Mesendoderm (in vitro differentiated cells): ENCODE measurements around the gene C2.
A peak's percentile ranks its signal among the peaks of the same experiment; 100 is the strongest.

Experiments used
- DNase-seq: peaks from one replicate; pipeline ENCODE4 v3.0.0; 2013
- H2AK5ac ChIP-seq: 2 replicates; pipeline ENCODE4 v1.6.1; 2013; ENCODE audit warnings: low read length, inconsistent platforms
- H2BK120ac ChIP-seq: 2 replicates; pipeline ENCODE4 v1.6.1; 2013; ENCODE audit warnings: low read depth, mild to moderate bottlenecking, low read length, moderate library complexity, mixed read lengths
- H2BK15ac ChIP-seq: replicated peaks from 2 replicates; pipeline ENCODE4 v1.6.1; 2013; ENCODE audit warnings: low read depth, mild to moderate bottlenecking, moderate library complexity
- H2BK5ac ChIP-seq: 2 replicates; pipeline ENCODE4 v1.6.1; 2013; ENCODE audit warnings: low read length, inconsistent platforms
- H3K18ac ChIP-seq: 2 replicates; pipeline ENCODE4 v1.6.1; 2013; ENCODE audit warnings: mild to moderate bottlenecking, low read length, mixed read lengths
- H3K23ac ChIP-seq: one replicate; pipeline ENCODE4 v1.6.1; 2013; ENCODE audit warnings: low read length
- H3K27ac ChIP-seq: 2 replicates; pipeline ENCODE4 v1.5.1; 2013; ENCODE audit warnings: low read depth, mild to moderate bottlenecking, inconsistent platforms, low read length, moderate library complexity
- H3K27me3 ChIP-seq: 2 replicates; pipeline ENCODE4 v1.6.1; 2013; ENCODE audit warnings: low read length, control low read depth, mild to moderate bottlenecking, inconsistent platforms; ENCODE audit not compliant: insufficient read depth, poor library complexity
- H3K36me3 ChIP-seq: 2 replicates; pipeline ENCODE4 v1.6.1; 2013; ENCODE audit warnings: low read length, inconsistent platforms; ENCODE audit not compliant: control insufficient read depth, insufficient read depth
- H3K4ac ChIP-seq: one replicate; pipeline ENCODE4 v1.6.1; 2013; ENCODE audit warnings: low read depth, mild to moderate bottlenecking, low read length, moderate library complexity
- H3K4me1 ChIP-seq: 2 replicates; pipeline ENCODE4 v1.6.1; 2013; ENCODE audit warnings: low read depth, low read length, inconsistent platforms; ENCODE audit not compliant: control insufficient read depth
- H3K4me2 ChIP-seq: 2 replicates; pipeline ENCODE4 v1.6.1; 2013; ENCODE audit warnings: low read length
- H3K4me3 ChIP-seq: 2 replicates; pipeline ENCODE4 v1.5.1; 2013; ENCODE audit warnings: mild to moderate bottlenecking, low read length
- H3K56ac ChIP-seq: one replicate; pipeline ENCODE4 v1.6.1; 2013; ENCODE audit warnings: low read length
- H3K79me1 ChIP-seq: 2 replicates; pipeline ENCODE4 v1.6.1; 2013; ENCODE audit warnings: low read length, inconsistent platforms
- H3K79me2 ChIP-seq: 2 replicates; pipeline ENCODE4 v1.6.1; 2013; ENCODE audit warnings: mild to moderate bottlenecking, low read length; ENCODE audit not compliant: control insufficient read depth, insufficient read depth
- H3K9ac ChIP-seq: 2 replicates; pipeline ENCODE4 v1.6.1; 2013; ENCODE audit warnings: low read length, inconsistent platforms
- H4K5ac ChIP-seq: one replicate; pipeline ENCODE4 v1.6.1; 2013; ENCODE audit warnings: low read length
- H4K8ac ChIP-seq: one replicate; pipeline ENCODE4 v1.6.1; 2013; ENCODE audit warnings: low read depth, mild to moderate bottlenecking, control low read depth, low read length, moderate library complexity
- WGBS: extraction: QIAGEN DNeasy Blood & Tissue Kit; methylation state at CpG from one replicate; pipeline ENCODE4 v1.1.7; 2013; ENCODE audit warnings: low lambda C conversion rate, missing lambda C conversion rate; ENCODE audit not compliant: insufficient coverage; ENCODE audit errors: extremely low coverage; 5-methylcytosine and 5-hydroxymethylcytosine counted together

Gene C2

GRCh38 chr6:31900917-31901414 lies 26.6 kb upstream of the C2 start:
- no CpG with 5 or more reads among the region's 29 CpGs for WGBS
- Histone ChIP-seq H3K27ac (no peak overlapping the region), H3K27me3 (no peaks in the 10 kb centered on the region), H2BK5ac (no peak overlapping the region), H3K4ac (no peak overlapping the region), H2BK120ac (no peak overlapping the region), H3K36me3 (no peaks in the 10 kb centered on the region), H3K56ac (peak overlapping the region; percentile 90), H3K79me1 (peaks cover 4% of the 10 kb centered on the region), H3K23ac (no peak overlapping the region), H4K5ac (no peak overlapping the region), H2BK15ac (no peak overlapping the region), H2AK5ac (no peak overlapping the region), H3K4me3 (no peak overlapping the region), H3K9ac (peak overlapping the region; percentile 53), H3K79me2 (peaks cover 4% of the 10 kb centered on the region), H4K8ac (no peak overlapping the region), H3K4me2 (peak overlapping the region; percentile 27), H3K4me1 (no peaks in the 10 kb centered on the region), H3K18ac (no peak overlapping the region)
- DNase-seq, result peak; percentile 66

DNA sequence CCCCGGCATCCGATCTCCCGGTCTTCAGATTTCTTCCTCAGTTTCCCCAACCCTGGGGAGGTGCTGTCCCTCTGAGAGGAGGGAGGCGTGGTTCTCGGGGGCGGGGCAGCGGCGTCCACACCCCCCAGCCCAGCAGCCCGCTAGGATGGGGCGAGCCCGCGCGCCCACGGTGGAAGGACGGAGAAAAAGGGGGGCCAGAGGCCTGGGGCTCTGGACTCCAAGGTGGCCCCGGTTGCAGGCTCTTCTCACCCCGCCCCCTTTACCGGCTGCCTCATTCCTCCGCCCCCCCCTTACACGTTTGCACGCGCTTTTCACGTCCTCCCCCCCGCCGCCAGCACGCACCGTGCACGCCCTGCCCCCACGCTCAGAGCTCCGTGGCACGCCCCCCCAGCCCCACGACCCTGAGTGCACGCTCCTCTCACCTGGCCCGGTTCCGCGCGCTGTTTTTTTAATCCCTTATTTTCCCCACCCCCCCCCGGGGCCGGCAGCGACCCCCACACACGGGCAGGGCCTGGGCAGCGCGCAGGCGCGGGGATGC lies 26.0 kb upstream of the C2 start:
- H3K36me3 ChIP-seq, result no peaks in the 10 kb centered on the region
- no CpG with 5 or more reads among the region's 45 CpGs for WGBS

DNA sequence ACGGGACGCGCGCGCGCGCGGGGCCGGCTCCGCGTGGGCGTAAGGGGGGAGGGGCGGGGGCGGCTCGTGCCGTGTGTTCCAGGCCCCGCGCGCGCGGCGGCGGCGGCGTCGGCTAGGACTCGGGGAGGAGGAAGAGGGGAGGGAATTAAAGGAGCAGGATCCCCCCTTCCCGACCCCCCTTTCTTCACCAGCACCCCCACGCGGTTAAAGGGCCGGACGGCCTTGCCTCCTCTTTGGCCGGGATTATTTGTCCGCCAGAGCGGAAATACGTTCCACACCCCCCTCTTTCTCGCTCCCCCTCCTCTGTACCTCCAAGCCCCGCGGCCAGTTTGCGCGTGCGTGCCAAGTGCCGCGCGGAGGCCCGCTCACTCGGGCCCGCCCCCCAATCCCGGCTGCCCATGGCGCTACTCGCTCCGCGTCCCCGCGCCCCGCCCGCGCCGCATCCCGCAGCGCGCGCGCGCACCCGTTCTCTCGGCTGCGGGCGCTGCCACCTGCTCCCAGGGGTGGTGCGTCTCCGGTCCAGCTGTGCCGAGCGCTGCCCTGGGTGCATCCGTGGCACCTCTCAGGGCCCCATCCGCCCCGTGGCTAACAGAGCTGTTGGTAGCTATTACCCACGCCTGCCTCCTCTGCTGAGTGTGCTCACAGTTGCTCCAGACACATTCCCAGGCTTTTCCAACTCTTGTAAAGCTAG lies 25.4 kb upstream of the C2 start, which contains the start of gene ZBTB12:
ZBTB12 (minus strand) TSS at position 134 of the 691 bp plus-strand sequence. CDS start 781 bp downstream, outside the sequence.
- H2BK5ac ChIP-seq, result no peak within 1 kb of the TSS
- no peak within 1 kb of the TSS for H2AK5ac ChIP-seq
- H3K36me3 ChIP-seq, result no peaks in the 10 kb centered on the region
- H3K23ac ChIP-seq, result no peak within 1 kb of the TSS
- no peaks in the 10 kb centered on the region for H3K79me2 ChIP-seq
- H3K4me2 ChIP-seq, result peak within 1 kb of the TSS; percentile 70
- peak within 1 kb of the TSS; percentile 36 for H3K4me3 ChIP-seq
- H3K4me1 ChIP-seq, result no peaks in the 10 kb centered on the region
- H4K8ac ChIP-seq, result peak within 1 kb of the TSS; percentile 98
- no peak within 1 kb of the TSS for H4K5ac ChIP-seq
- H3K18ac ChIP-seq, result peak within 1 kb of the TSS; percentile 99
- H3K4ac ChIP-seq, result peak within 1 kb of the TSS; percentile 77
- peak within 1 kb of the TSS; percentile 34 for H3K27ac ChIP-seq
- peak within 1 kb of the TSS; percentile 53 for H3K9ac ChIP-seq
- no CpG with 5 or more reads among the region's 77 CpGs for WGBS
- DNase-seq, result peak; percentile 95
- H3K56ac ChIP-seq, result peak within 1 kb of the TSS; percentile 90
- no peaks in the 10 kb centered on the region for H3K27me3 ChIP-seq
- no peak within 1 kb of the TSS for H2BK15ac ChIP-seq
- H2BK120ac ChIP-seq, result peak within 1 kb of the TSS; percentile 70
- no peaks in the 10 kb centered on the region for H3K79me1 ChIP-seq

More for the DNA sequence above, 26.0 kb upstream of the C2 start:
- Histone ChIP-seq H3K4ac (peak overlapping the region; percentile 77), H3K27me3 (no peaks in the 10 kb centered on the region), H4K5ac (no peak overlapping the region), H3K4me3 (peak overlapping the region; percentile 36), H4K8ac (peak overlapping the region; percentile 98), H2BK120ac (peak overlapping the region; percentile 70), H2BK15ac (no peak overlapping the region), H2AK5ac (no peak overlapping the region), H3K9ac (peak overlapping the region; percentile 53), H3K56ac (peak overlapping the region; percentile 90), H3K79me1 (peaks cover 4% of the 10 kb centered on the region), H3K4me2 (peak overlapping the region; percentile 27), H3K79me2 (peaks cover 4% of the 10 kb centered on the region), H3K18ac (peak overlapping the region; percentile 99), H3K4me1 (no peaks in the 10 kb centered on the region), H3K27ac (peak overlapping the region; percentile 34), H3K23ac (no peak overlapping the region), H2BK5ac (no peak overlapping the region)
- DNase-seq, result no peak

DNA sequence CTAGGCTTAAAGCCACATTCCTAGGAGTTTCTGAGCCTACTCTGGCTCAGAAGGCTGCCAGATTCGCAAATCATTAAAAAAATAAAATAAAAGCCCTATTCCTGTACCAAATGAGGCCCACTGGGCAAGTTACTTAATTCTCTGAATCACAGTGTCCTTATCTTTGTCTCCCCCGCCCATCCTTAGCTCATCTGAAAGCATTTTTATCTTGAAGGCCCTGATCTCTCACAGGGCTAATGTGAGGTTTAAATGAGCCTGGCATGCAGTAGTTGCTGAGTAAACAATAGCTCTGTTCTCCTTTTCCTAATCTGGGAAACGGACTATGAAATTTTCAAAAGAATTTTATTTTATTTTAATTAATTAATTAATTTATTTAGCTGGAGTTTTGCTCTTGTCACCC lies 23.6 kb upstream of the C2 start:
- Histone ChIP-seq H4K5ac (no peak overlapping the region), H2BK120ac (no peak overlapping the region), H2AK5ac (no peak overlapping the region), H3K4me2 (no peak overlapping the region), H4K8ac (no peak overlapping the region), H3K18ac (no peak overlapping the region), H3K27me3 (no peaks in the 10 kb centered on the region), H3K9ac (no peak overlapping the region), H3K27ac (no peak overlapping the region), H3K23ac (no peak overlapping the region), H2BK5ac (no peak overlapping the region), H3K4me1 (no peaks in the 10 kb centered on the region), H3K4ac (no peak overlapping the region), H2BK15ac (no peak overlapping the region), H3K79me2 (no peaks in the 10 kb centered on the region), H3K36me3 (no peaks in the 10 kb centered on the region), H3K79me1 (no peaks in the 10 kb centered on the region), H3K56ac (no peak overlapping the region), H3K4me3 (no peak overlapping the region)
- no peak for DNase-seq
- WGBS, result no CpG with 5 or more reads among the region's 3 CpGs

- no peak overlapping the region for H3K23ac ChIP-seq
- no CpG with 5 or more reads among the region's 1 CpG for WGBS
- no peaks in the 10 kb centered on the region for H3K27me3 ChIP-seq
- no peaks in the 10 kb centered on the region for H3K36me3 ChIP-seq
- no peak overlapping the region for H3K56ac ChIP-seq
- no peak overlapping the region for H2AK5ac ChIP-seq
- no peak overlapping the region for H4K5ac ChIP-seq
- no peaks in the 10 kb centered on the region for H3K4me1 ChIP-seq
- no peak overlapping the region for H2BK120ac ChIP-seq
- H3K79me2 ChIP-seq, result no peaks in the 10 kb centered on the region
- H3K9ac ChIP-seq, result no peak overlapping the region
- H2BK5ac ChIP-seq, result no peak overlapping the region
- H2BK15ac ChIP-seq, result no peak overlapping the region
- H3K4me3 ChIP-seq, result no peak overlapping the region
- no peak overlapping the region for H3K27ac ChIP-seq
- no peaks in the 10 kb centered on the region for H3K79me1 ChIP-seq
- DNase-seq, result no peak
- no peak overlapping the region for H4K8ac ChIP-seq
- H3K18ac ChIP-seq, result no peak overlapping the region
- H3K4ac ChIP-seq, result no peak overlapping the region
- H3K4me2 ChIP-seq, result no peak overlapping the region
Observed at GRCh38 chr6:31905041-31905440, 22.5 kb upstream of the C2 start.
